Parathyroid adenoma (tissue), 2 donors: ENCODE results near the gene TBC1D21.

ENCODE experiments used
- H2AFZ ChIP-seq: fragments of 300-600 bp; sonication (generic); one replicate; pipeline ENCODE4 v1.7.0; 2017; ENCODE audit warnings: antibody characterized with exemption, mild to moderate bottlenecking
- H3K27ac ChIP-seq: fragments of 300-600 bp; sonication (generic); one replicate; pipeline ENCODE4 v1.7.0; 2017
- H3K27me3 ChIP-seq: fragments of 300-600 bp; sonication (generic); one replicate; pipeline ENCODE4 v1.7.0; 2017; ENCODE audit warnings: low read length; ENCODE audit not compliant: control insufficient read depth, insufficient read depth
- H3K36me3 ChIP-seq: fragments of 300-600 bp; sonication (generic); one replicate; pipeline ENCODE4 v1.7.0; 2017; ENCODE audit warnings: low read length; ENCODE audit not compliant: control insufficient read depth, insufficient read depth
- H3K4me1 ChIP-seq: fragments of 300-600 bp; sonication (generic); one replicate; pipeline ENCODE4 v1.7.0; 2017; ENCODE audit warnings: control low read depth
- H3K4me2 ChIP-seq: fragments of 300-600 bp; sonication (generic); one replicate; pipeline ENCODE4 v1.7.0; 2017; ENCODE audit warnings: low read length
- H3K4me3 ChIP-seq: fragments of 300-600 bp; sonication (generic); one replicate; pipeline ENCODE4 v1.7.0; 2017; ENCODE audit warnings: low read depth, low read length
- H3K79me2 ChIP-seq: fragments of 300-600 bp; sonication (generic); one replicate; pipeline ENCODE4 v1.7.0; 2017; ENCODE audit warnings: control low read depth
- H3K9ac ChIP-seq: fragments of 300-600 bp; sonication (generic); one replicate; pipeline ENCODE4 v1.7.0; 2017; ENCODE audit warnings: mild to moderate bottlenecking
- H3K9me3 ChIP-seq: fragments of 300-600 bp; sonication (generic); one replicate; pipeline ENCODE4 v1.7.0; 2017; ENCODE audit warnings: low read length; ENCODE audit not compliant: control insufficient read depth
- TF ChIP-seq, protein P1 (sequence below): fragments of 300-600 bp; sonication (generic); IDR thresholded peaks from one replicate; pipeline ENCODE4 v1.7.0; 2017; ENCODE audit warnings: antibody characterized with exemption, mild to moderate bottlenecking
- donor health status: primary hyperparathyroidism.

The TBC1D21 gene

DNA sequence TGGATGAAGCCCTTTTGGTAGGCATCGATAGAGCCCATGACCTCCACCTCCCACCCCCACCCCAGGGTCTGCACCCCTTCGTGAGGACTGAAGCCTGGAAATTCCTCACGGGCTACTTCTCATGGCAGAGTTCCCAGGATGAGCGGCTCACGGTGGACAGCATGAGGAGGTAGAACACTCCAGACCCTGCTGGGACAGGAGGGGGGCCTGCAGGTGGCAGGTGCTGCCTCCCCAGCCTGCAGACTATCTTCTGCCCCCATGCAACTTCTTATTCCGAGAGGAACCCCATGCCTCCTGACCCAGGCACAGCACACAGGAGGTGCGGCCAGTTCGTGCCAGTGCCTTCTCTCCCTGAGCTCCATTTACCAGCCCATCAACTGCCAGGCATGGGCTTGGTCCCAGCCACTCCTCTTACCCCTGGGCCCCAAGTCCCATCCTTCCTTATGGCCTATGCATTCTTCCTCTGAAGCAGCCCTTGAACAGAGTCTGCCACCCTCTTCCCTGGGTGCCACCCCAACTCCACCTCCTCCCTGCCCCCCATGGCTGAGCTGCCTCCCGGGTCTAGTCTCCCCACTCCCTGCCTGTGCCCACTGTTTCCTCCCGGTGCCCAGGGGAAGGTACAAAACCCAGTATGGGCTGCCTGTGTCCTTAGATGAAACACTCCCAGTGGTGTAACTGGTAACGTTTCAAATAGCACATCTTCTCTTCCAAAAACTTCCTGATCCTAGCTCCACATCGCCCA, 8.4 kb downstream of the TBC1D21 start:
- Histone ChIP-seq H3K27ac (no peak overlapping the region), H3K36me3 (no peaks in the 10 kb centered on the region), H3K9me3 (no peaks in the 10 kb centered on the region), H3K27me3 (no peaks in the 10 kb centered on the region), H3K4me2 (no peak overlapping the region), H3K79me2 (no peaks in the 10 kb centered on the region), H3K4me3 (no peak overlapping the region), H3K4me1 (no peaks in the 10 kb centered on the region), H3K9ac (no peak overlapping the region), H2AFZ (no peak overlapping the region)
- TF ChIP-seq, protein P1, sequence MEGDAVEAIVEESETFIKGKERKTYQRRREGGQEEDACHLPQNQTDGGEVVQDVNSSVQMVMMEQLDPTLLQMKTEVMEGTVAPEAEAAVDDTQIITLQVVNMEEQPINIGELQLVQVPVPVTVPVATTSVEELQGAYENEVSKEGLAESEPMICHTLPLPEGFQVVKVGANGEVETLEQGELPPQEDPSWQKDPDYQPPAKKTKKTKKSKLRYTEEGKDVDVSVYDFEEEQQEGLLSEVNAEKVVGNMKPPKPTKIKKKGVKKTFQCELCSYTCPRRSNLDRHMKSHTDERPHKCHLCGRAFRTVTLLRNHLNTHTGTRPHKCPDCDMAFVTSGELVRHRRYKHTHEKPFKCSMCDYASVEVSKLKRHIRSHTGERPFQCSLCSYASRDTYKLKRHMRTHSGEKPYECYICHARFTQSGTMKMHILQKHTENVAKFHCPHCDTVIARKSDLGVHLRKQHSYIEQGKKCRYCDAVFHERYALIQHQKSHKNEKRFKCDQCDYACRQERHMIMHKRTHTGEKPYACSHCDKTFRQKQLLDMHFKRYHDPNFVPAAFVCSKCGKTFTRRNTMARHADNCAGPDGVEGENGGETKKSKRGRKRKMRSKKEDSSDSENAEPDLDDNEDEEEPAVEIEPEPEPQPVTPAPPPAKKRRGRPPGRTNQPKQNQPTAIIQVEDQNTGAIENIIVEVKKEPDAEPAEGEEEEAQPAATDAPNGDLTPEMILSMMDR, result no peak

DNA sequence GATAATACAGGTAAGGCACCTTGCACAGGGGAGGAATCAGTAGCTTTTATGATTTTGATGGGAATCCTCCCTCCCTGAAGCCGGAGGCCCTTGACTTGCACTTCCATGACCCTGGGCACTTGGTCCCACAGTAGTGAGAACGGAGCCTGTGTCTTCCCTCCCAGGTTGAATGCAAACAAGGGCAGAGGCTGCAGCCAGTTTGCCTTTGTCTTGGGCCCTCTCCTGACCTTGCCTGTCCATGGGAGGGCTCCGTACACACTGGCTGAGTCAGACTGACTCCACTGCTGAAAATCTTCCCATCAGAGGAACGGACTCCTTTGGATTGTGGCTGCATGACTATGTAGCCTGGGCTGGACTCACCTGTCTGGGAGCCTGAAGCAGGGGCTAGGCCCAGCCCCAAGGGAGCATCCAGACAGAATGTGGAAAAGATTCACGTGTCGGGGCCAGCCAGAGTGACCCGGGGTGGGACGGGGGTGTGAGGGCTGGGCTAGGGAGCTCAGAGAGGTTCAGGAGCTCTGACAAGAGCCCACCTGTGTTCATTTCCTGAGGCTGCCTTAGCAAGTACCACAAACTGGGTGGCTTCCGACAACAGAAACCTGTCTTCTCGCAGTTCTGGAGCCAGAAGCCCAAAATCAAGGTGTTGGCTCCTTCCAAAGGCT, 9.5 kb downstream of the TBC1D21 start:
- no peak overlapping the region for H3K4me2 ChIP-seq
- no peaks in the 10 kb centered on the region for H3K36me3 ChIP-seq
- TF ChIP-seq, protein P1, result no peak
- H3K9ac ChIP-seq, result no peak overlapping the region
- no peaks in the 10 kb centered on the region for H3K27me3 ChIP-seq
- H3K4me3 ChIP-seq, result no peak overlapping the region
- H3K9me3 ChIP-seq, result no peaks in the 10 kb centered on the region
- H3K79me2 ChIP-seq, result no peaks in the 10 kb centered on the region
- H2AFZ ChIP-seq, result no peak overlapping the region
- H3K27ac ChIP-seq, result no peak overlapping the region
- H3K4me1 ChIP-seq, result no peaks in the 10 kb centered on the region

DNA sequence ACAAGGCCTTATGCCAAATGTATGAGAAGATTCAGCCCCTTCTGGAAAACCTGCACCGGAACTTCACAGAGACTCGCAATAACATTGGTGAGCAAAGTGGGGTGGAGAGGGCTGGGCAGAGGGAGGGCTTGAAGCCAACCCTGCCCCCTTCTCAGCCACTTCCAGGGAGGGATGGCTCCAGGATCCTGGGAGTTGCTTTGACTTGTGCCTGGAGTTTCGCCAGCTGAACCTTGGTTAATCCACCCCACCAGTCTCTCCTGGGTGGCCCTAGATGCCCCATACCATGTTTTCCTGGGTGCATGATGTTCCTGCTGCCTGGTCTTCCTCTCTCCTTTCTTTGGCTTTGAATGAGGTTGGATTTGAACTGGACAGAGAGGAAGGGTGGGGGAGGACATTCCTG, 10.8 kb downstream of the TBC1D21 start:
- H2AFZ ChIP-seq, result no peak overlapping the region
- H3K27me3 ChIP-seq, result no peaks in the 10 kb centered on the region
- no peak overlapping the region for H3K27ac ChIP-seq
- no peaks in the 10 kb centered on the region for H3K79me2 ChIP-seq
- TF ChIP-seq, protein P1, result no peak
- no peak overlapping the region for H3K4me3 ChIP-seq
- H3K4me2 ChIP-seq, result no peak overlapping the region
- H3K4me1 ChIP-seq, result no peaks in the 10 kb centered on the region
- H3K9me3 ChIP-seq, result no peaks in the 10 kb centered on the region
- H3K9ac ChIP-seq, result no peak overlapping the region
- no peaks in the 10 kb centered on the region for H3K36me3 ChIP-seq

DNA sequence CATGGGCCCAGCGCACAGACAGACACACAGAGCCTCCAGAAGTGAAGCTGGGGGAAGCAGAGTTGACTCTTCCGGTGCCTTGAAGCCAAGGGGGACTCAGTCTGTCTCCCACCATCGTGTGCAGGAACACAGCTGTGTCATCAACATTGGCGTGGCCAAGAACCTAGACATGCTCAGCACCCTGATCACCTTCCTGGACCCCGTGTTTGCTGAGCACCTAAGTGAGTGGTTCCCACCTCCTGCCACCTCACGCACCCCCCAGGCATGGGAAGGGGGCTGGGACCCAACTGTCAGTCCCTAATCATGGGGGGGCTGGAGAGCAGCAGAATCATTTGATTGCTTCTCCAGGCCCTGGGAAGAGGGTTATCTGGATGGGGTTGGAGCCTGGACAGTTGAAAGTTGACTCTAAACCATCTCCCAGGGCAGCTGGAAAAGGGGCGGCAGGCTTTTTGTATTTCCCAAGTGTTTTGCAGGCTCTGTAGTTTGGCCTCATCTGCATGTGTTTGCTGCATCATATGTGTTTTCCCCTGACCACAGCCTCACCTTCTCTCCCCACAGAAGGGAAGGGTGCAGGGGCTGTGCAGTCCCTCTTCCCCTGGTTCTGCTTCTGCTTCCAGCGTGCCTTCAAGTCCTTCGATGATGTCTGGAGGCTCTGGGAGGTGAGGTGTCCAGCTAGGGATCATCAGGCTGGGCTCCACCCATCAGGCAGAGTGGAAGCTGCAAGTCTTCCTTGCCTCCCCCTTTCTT, 12.8 kb downstream of the TBC1D21 start:
- TF ChIP-seq, protein P1, result no peak
- Histone ChIP-seq H3K27me3 (no peaks in the 10 kb centered on the region), H3K27ac (no peak overlapping the region)

More for the DNA sequence above, 12.8 kb downstream of the TBC1D21 start:
- Histone ChIP-seq H3K36me3 (no peaks in the 10 kb centered on the region), H3K4me2 (no peak overlapping the region), H3K4me3 (no peak overlapping the region), H3K9ac (no peak overlapping the region), H3K79me2 (no peaks in the 10 kb centered on the region), H3K9me3 (no peaks in the 10 kb centered on the region), H3K4me1 (no peaks in the 10 kb centered on the region), H2AFZ (no peak overlapping the region)
